IPS-20b (cell line): ENCODE measurements around the gene PPA2.

Experiments
- H3K27ac ChIP-seq: one replicate; pipeline ENCODE4 v1.5.1; 2013; ENCODE audit warnings: low read length
- H3K27me3 ChIP-seq: 2 replicates; pipeline ENCODE4 v1.6.1; 2013; ENCODE audit warnings: mild to moderate bottlenecking, low read length, inconsistent platforms; ENCODE audit not compliant: insufficient read depth
- H3K36me3 ChIP-seq: 2 replicates; pipeline ENCODE4 v1.6.1; 2013; ENCODE audit warnings: low read depth, mild to moderate bottlenecking, inconsistent platforms, low read length, moderate library complexity; ENCODE audit not compliant: insufficient read depth
- H3K4me1 ChIP-seq: 2 replicates; pipeline ENCODE4 v1.6.1; 2013; ENCODE audit warnings: mild to moderate bottlenecking, control low read depth, inconsistent platforms, low read length, moderate library complexity; ENCODE audit not compliant: insufficient read depth
- H3K4me3 ChIP-seq: 2 replicates; pipeline ENCODE4 v1.5.1; 2013; ENCODE audit warnings: mild to moderate bottlenecking, low read length, inconsistent platforms
- H3K9ac ChIP-seq: 2 replicates; pipeline ENCODE4 v1.6.1; 2013; ENCODE audit warnings: low read depth, mild to moderate bottlenecking, inconsistent platforms, low read length, moderate library complexity
- H3K9me3 ChIP-seq: 2 replicates; pipeline ENCODE4 v1.6.1; 2013; ENCODE audit warnings: mild to moderate bottlenecking, low read depth, low read length, inconsistent platforms; ENCODE audit not compliant: insufficient read depth

Gene PPA2

DNA sequence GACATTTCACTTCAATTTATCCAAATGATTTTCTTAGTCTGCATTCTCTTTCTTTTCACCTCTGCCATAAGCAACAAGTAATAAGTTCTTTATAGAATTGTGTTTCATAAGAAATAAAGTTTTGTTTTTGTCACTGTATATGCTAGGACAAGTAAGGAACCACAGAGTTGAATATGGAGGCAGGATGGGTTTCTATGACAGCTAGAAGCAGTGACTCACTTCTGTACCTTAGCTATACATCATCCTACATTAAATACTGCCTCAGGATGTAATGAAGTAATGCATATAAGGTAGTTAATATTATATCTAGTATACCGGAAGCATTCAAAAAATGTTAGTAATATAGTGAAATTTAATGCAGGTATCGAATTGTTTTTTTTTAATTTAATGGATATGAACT lies 128.0 kb downstream of the PPA2 start:
- H3K4me3 ChIP-seq: no peak overlapping the region
- no peak overlapping the region for H3K27ac ChIP-seq
- H3K36me3 ChIP-seq: no peaks in the 10 kb centered on the region
- H3K4me1 ChIP-seq: no peaks in the 10 kb centered on the region
- H3K27me3 ChIP-seq: no peaks in the 10 kb centered on the region
- no peak overlapping the region for H3K9ac ChIP-seq
- no peaks in the 10 kb centered on the region for H3K9me3 ChIP-seq

DNA sequence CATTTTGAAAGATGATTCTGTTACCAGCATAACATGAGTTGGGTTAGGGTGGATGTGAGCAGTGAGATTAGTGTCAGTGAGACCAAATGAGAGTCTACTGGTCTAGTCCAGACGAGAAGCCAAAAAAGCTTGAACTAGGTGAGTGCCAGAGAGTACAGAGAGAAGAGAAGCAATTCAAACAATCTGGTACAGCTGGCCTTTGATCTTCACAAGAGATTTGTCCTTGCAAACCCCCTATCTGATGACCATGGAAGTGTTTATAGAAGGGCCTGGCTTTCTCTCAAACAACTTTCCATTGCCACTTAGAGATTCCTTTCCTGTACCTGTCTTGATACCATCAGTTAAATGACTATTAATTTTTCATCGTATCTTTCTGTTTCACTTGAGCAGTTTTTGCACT lies 128.5 kb downstream of the PPA2 start:
- Histone ChIP-seq H3K27me3 (no peaks in the 10 kb centered on the region), H3K9me3 (no peaks in the 10 kb centered on the region), H3K9ac (no peak overlapping the region), H3K4me1 (no peaks in the 10 kb centered on the region), H3K4me3 (no peak overlapping the region), H3K36me3 (no peaks in the 10 kb centered on the region), H3K27ac (no peak overlapping the region)

DNA sequence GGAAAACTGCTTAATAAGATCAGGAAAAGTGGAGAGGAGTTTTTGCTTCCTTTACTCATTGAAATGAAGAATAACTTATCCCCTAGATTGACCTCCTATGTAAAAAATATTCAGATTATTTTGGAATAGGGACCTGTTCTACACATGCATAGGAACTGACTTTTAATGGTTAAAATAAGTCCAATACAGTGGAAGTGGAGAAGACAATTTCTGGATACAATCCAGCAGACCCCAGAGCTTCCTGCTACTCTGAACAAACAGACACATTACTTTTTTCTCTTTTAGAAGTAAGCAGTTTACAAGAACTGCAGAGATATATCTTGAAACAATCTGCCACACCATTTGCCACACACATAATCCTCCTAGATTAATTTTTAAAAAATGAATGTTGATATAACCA lies 129.7 kb downstream of the PPA2 start:
- no peak overlapping the region for H3K27ac ChIP-seq
- H3K36me3 ChIP-seq: no peaks in the 10 kb centered on the region
- H3K9ac ChIP-seq: no peak overlapping the region
- H3K9me3 ChIP-seq: no peaks in the 10 kb centered on the region
- H3K4me1 ChIP-seq: no peaks in the 10 kb centered on the region
- H3K27me3 ChIP-seq: no peaks in the 10 kb centered on the region
- no peak overlapping the region for H3K4me3 ChIP-seq

DNA sequence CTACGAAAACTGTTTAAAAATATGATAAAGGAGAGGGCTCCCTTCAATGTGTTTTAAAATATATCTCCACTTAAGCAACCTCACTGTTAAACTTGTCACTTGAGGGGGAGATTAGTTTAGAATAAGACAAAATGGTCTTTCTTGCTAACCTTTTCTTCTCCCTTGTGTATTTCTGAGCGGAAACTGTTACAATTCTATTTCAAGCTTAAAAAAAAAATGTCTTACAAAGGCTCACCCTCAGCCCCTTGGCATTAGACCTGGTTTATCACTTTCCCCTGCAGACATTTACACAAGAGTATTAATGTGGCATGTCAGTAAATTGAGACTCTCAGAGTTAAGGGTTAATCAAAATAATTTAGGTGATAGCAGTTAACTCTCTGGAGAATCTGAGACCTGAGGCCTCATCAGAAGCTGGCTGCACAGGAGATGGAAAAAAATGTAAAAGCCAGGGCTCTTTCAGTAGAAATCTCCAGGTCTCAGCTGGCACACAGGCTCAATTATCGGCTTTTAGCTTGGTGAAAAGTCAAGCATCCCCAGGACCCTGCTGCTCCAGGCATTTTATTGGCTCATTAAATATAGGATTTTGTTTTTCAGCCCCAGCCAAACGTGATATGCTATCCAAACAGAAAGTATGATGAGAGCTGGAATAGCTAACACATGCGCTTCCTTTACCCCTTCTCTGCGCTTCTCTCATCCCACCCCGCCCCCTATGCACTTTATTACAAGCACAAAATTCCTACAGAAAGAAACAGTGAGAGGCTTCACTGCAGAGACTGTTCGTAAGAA lies 130.5 kb downstream of the PPA2 start:
- H3K9ac ChIP-seq: no peak overlapping the region
- H3K27ac ChIP-seq: no peak overlapping the region
- H3K9me3 ChIP-seq: no peaks in the 10 kb centered on the region
- no peaks in the 10 kb centered on the region for H3K4me1 ChIP-seq
- H3K4me3 ChIP-seq: no peak overlapping the region
- no peaks in the 10 kb centered on the region for H3K36me3 ChIP-seq
- no peaks in the 10 kb centered on the region for H3K27me3 ChIP-seq

DNA sequence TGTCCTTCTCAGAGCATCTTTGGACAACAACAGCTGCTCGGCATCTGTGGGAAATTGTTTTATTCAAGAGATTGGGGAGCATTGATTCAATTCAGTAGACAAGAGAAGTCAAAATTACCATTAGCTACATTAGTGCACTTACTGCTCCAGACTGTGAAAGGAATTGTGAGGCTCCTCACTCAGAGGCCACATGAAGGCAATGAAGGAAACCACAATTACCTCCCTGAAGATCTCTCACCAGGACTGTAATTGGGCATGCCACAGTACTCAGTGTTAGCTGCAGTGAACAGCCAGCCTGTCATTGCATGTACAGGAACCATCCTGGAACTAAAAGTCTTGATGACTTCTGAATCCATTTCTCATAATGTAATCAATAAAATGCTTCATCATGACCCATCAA lies 144.8 kb downstream of the PPA2 start:
- Histone ChIP-seq H3K27ac (no peak overlapping the region), H3K27me3 (no peaks in the 10 kb centered on the region), H3K9ac (no peak overlapping the region), H3K9me3 (no peaks in the 10 kb centered on the region), H3K4me1 (peaks cover 5% of the 10 kb centered on the region; the same call in 1 of the 2 replicates), H3K36me3 (no peaks in the 10 kb centered on the region), H3K4me3 (no peak overlapping the region)

DNA sequence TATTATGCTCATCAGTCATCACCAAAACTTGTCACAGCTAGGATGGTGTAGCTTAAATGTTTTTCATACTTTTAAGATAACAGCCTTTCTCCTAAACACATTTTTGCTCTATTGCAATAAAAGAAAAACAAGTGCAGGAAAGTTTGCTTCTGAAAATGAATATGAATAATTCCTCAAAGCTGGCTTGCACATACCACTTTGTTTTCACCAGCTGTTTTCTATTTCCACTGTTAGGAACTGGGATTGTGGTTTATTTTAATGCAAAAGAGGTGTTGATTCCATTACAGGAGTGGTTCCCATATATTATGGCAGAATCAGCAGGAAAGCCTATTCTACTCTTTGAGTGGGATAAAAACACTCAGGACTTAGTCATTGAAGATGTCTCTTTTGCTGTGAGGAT lies 145.9 kb downstream of the PPA2 start:
- Histone ChIP-seq H3K9ac (no peak overlapping the region), H3K27ac (no peak overlapping the region), H3K4me1 (peaks cover 5% of the 10 kb centered on the region; the same call in 1 of the 2 replicates), H3K27me3 (no peaks in the 10 kb centered on the region), H3K36me3 (no peaks in the 10 kb centered on the region), H3K9me3 (no peaks in the 10 kb centered on the region), H3K4me3 (no peak overlapping the region)

DNA sequence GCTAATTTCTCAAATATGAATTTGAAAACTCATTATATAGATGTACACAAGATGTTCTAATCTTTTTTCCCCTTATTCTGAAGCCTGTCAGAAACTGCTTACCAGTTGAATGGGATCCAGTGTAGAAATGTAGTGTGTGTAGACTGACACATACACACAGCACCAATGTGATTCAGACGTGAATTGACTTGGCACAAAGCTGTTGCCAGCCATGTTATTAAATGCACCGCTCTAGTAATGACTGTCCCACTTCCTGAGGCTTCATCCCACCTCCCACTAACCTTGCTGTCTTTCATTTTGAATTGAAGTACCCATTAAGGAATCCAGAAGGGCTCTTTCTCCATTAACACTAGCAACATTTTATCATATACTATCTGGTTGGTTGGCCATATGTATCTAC lies 146.6 kb downstream of the PPA2 start:
- no peak overlapping the region for H3K27ac ChIP-seq
- no peaks in the 10 kb centered on the region for H3K36me3 ChIP-seq
- H3K9ac ChIP-seq: no peak overlapping the region
- peaks cover 5% of the 10 kb centered on the region; the same call in 1 of the 2 replicates for H3K4me1 ChIP-seq
- no peak overlapping the region for H3K4me3 ChIP-seq
- no peaks in the 10 kb centered on the region for H3K27me3 ChIP-seq
- H3K9me3 ChIP-seq: no peaks in the 10 kb centered on the region
